ENCODE results near the gene DUSP7. TPM values are rescaled to one million over a fixed set of nuclear protein-coding genes. Genes with fewer than 3 reads are reported as not detected.

Gene DUSP7
- total RNA-seq, 1 donor from 2014 or later = 37.4 TPM

- Mint-ChIP-seq H3K27me3 (ENCODE audit: insufficient read depth) (no peaks in the 10 kb centered on the region), H3K36me3 (ENCODE audit: low read depth) (no peaks in the 10 kb centered on the region), H3K9me3 (no peaks in the 10 kb centered on the region), H3K4me1 (ENCODE audit: low read depth) (no peaks in the 10 kb centered on the region), H3K4me3 (no peak overlapping the region), H3K27ac (no peak overlapping the region)
- intact Hi-C loops (cut with micrococcal nuclease) = no loop called here
- no peak for DNase-seq (ENCODE audit: low spot score)
These were observed 49.1 kb downstream of the DUSP7 start for GRCh38 chr3:52007291-52007690.

GRCh38 chr3:52006820-52007133, 49.6 kb downstream of the DUSP7 start:
- H3K36me3 Mint-ChIP-seq (ENCODE audit: low read depth) = no peaks in the 10 kb centered on the region
- H3K27me3 Mint-ChIP-seq (ENCODE audit: insufficient read depth) = peaks cover under 1% of the 10 kb centered on the region
- no peak overlapping the region for H3K4me3 Mint-ChIP-seq
- intact Hi-C loops (cut with micrococcal nuclease) = no loop called here
- H3K27ac Mint-ChIP-seq = no peak overlapping the region
- peaks cover 3% of the 10 kb centered on the region for H3K4me1 Mint-ChIP-seq (ENCODE audit: low read depth)
- H3K9me3 Mint-ChIP-seq = no peaks in the 10 kb centered on the region
- no peak for DNase-seq (ENCODE audit: low spot score)

DNA sequence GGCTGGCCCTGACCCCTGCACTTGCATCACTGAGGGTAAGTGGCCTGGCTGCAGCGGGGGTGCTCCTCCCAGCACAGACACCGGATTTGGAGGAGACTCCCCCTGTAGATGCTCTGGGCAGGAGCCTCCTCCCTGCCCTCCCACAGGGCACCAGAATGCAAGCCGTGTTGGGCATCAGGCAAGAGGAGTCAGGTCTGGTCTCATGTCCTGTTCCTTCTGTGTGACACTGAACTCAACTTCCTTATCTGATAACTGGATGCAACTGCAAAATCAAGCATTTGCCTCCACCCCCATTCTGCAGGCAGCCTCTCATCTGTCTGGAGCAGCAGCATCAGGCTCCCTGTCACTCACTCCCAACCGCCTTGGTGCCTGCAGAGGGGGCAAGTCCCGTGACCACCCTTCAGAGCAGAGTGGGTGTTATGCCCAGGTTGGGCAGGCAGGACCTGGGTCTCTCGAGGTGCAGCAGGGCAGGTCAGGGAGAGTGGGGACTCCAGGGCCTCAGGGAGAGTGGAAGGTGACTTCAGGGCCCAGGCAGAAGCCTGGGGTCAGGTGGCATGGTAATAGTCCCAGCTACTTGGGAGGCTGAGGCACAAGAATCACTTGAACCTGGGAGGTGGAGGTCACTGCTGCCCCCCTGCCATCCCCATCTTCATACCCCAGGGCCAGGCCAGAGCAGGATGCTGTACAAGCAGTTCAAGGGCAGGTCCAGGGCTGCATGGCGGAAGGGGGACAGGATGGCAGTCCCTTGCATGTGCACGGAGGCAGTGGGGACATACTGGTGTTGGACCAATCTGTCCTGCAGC, 50.2 kb downstream of the DUSP7 start:
- H3K27me3 Mint-ChIP-seq (ENCODE audit: insufficient read depth) = peaks cover 4% of the 10 kb centered on the region
- no peaks in the 10 kb centered on the region for H3K9me3 Mint-ChIP-seq
- intact Hi-C loops (cut with micrococcal nuclease) = no loop called here
- H3K27ac Mint-ChIP-seq = no peak overlapping the region
- H3K36me3 Mint-ChIP-seq (ENCODE audit: low read depth) = no peaks in the 10 kb centered on the region
- no peak overlapping the region for H3K4me3 Mint-ChIP-seq
- H3K4me1 Mint-ChIP-seq (ENCODE audit: low read depth) = peaks cover 7% of the 10 kb centered on the region
- no peak for DNase-seq (ENCODE audit: low spot score)

DNA sequence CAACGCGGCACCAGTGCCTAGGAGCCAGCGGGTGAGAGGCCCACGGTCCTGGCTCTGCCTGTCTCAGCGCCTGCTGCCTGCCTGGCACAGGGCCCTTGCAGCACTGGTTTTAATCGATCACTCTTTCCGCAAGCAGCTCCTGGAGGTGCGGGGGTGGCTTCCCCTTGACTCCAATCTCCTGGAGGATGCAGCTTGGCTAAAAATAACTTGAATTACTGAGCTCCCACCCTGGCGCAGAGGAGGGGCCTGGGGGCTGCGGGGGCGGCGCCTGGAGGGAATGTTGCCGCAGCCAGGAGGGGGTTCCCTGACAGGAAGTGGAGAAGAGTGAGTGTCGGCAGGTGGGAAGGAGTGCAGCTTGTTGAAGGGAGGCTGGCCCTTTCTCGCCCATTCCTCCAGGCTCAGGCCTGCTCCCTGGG, 50.8 kb downstream of the DUSP7 start:
- peaks cover 4% of the 10 kb centered on the region for H3K27me3 Mint-ChIP-seq (ENCODE audit: insufficient read depth)
- H3K27ac Mint-ChIP-seq = no peak overlapping the region
- no peak for DNase-seq (ENCODE audit: low spot score)
- peaks cover 7% of the 10 kb centered on the region for H3K4me1 Mint-ChIP-seq (ENCODE audit: low read depth)
- intact Hi-C loops (cut with micrococcal nuclease) = no loop called here
- no peak overlapping the region for H3K4me3 Mint-ChIP-seq
- H3K36me3 Mint-ChIP-seq (ENCODE audit: low read depth) = no peaks in the 10 kb centered on the region
- H3K9me3 Mint-ChIP-seq = no peaks in the 10 kb centered on the region

DNA sequence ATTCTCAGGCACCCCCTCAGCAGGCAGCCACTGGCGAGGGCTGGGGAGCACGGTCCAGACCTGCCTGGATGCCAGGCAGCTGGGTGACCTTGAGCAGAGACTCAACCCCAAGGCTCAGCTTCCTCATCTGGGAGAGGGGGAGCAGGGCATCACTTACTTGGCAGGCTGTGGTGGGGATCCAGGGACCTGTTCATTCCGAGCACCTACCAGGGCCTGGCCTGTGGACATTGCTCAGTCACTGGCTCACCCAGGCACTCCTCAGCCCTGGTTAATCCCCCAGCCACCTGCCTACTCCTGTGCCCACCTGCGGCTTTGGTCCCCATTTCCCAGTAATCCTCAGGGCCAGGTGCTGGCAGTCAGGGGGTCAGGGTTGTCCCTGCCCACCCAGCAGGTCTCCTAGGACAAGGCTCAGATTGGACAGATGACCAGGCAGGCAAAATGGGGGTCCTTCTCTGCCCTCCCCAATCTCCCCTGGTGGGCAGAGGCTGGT, 51.4 kb downstream of the DUSP7 start:
- no peaks in the 10 kb centered on the region for H3K9me3 Mint-ChIP-seq
- intact Hi-C loops (cut with micrococcal nuclease) = loop anchor here (5.0 kb wide), 1 partner anchor 217 kb away; no protein-coding TSS in a partner anchor

GRCh38 chr3:52004163-52004787, 52.1 kb downstream of the DUSP7 start:
- intact Hi-C loops (cut with micrococcal nuclease) = loop anchor here (5.0 kb wide), 1 partner anchor 218 kb away; no protein-coding TSS in a partner anchor
- Mint-ChIP-seq H3K4me1 (ENCODE audit: low read depth) (peaks cover 7% of the 10 kb centered on the region), H3K27me3 (ENCODE audit: insufficient read depth) (peaks cover 4% of the 10 kb centered on the region), H3K27ac (no peak overlapping the region), H3K9me3 (no peaks in the 10 kb centered on the region), H3K36me3 (ENCODE audit: low read depth) (no peaks in the 10 kb centered on the region), H3K4me3 (no peak overlapping the region)
- no peak for DNase-seq (ENCODE audit: low spot score)

More for the DNA sequence above, 51.4 kb downstream of the DUSP7 start:
- no peak overlapping the region for H3K27ac Mint-ChIP-seq
- no peak for DNase-seq (ENCODE audit: low spot score)
- H3K4me1 Mint-ChIP-seq (ENCODE audit: low read depth) = peaks cover 7% of the 10 kb centered on the region
- no peaks in the 10 kb centered on the region for H3K36me3 Mint-ChIP-seq (ENCODE audit: low read depth)
- H3K4me3 Mint-ChIP-seq = no peak overlapping the region
- H3K27me3 Mint-ChIP-seq (ENCODE audit: insufficient read depth) = peaks cover 4% of the 10 kb centered on the region

DNA sequence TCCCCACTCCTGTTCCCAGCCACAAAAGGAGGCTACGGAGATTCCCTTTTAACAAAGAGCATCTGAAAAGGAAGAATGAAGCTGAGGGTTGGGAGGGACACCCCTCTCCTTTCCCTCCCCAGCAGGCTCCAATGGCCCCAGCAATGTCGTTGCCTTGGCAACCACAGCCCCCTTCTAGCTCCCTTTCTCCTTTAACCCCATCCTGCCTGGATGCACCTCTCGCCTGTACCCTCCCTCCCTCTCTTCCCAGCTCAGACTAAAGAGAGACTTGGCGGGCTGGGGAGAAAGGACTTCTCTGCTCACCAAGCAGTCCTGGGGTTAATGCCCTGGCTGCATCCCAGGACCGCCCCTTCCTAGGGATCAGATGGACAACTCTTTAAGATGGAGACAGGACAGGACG, 53.6 kb downstream of the DUSP7 start:
- H3K36me3 Mint-ChIP-seq (ENCODE audit: low read depth) = no peaks in the 10 kb centered on the region
- intact Hi-C loops (cut with micrococcal nuclease) = loop anchor here (5.0 kb wide), 1 partner anchor 220 kb away; no protein-coding TSS in a partner anchor
- no peak for DNase-seq (ENCODE audit: low spot score)
- no peak overlapping the region for H3K4me3 Mint-ChIP-seq
- peaks cover 4% of the 10 kb centered on the region for H3K27me3 Mint-ChIP-seq (ENCODE audit: insufficient read depth)
- H3K27ac Mint-ChIP-seq = no peak overlapping the region
- H3K9me3 Mint-ChIP-seq = no peaks in the 10 kb centered on the region
- peaks cover 7% of the 10 kb centered on the region for H3K4me1 Mint-ChIP-seq (ENCODE audit: low read depth)

- intact Hi-C loops (cut with micrococcal nuclease) = loop anchor here (1.0 to 5.0 kb wide), 6 partner anchors 52 to 337 kb away; no protein-coding TSS in a partner anchor
- H3K4me3 Mint-ChIP-seq = no peak overlapping the region
- H3K36me3 Mint-ChIP-seq (ENCODE audit: low read depth) = no peaks in the 10 kb centered on the region
- H3K9me3 Mint-ChIP-seq = no peaks in the 10 kb centered on the region
- H3K27me3 Mint-ChIP-seq (ENCODE audit: insufficient read depth) = peaks cover 9% of the 10 kb centered on the region
- H3K4me1 Mint-ChIP-seq (ENCODE audit: low read depth) = peaks cover 7% of the 10 kb centered on the region
- DNase-seq (ENCODE audit: low spot score) = peak; percentile 77
- no peak overlapping the region for H3K27ac Mint-ChIP-seq
These were observed 54.9 kb downstream of the DUSP7 start for GRCh38 chr3:52001443-52001974.

DNA sequence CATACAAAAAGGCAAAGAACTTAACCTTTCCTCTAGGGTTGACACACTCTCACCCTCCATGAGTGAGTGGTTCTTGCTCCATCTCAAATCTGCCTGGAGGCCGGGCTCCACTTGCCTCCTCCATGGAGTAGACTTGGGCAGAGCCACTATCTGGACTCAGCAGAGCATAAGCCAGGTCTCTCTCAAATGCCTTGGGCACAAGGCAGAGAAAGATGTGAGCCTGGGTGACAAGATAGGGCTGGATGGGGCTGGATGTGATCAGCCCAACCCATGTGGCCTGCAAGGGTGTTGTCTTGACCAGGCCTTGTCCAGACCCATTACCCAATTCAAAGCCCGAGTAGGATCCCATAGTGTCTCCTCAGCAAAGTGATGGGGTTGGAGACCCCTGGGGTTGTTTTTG, 56.5 kb downstream of the DUSP7 start:
- Mint-ChIP-seq H3K4me1 (ENCODE audit: low read depth) (peaks cover 15% of the 10 kb centered on the region), H3K4me3 (no peak overlapping the region), H3K36me3 (ENCODE audit: low read depth) (peaks cover 10% of the 10 kb centered on the region), H3K9me3 (no peaks in the 10 kb centered on the region), H3K27ac (no peak overlapping the region), H3K27me3 (ENCODE audit: insufficient read depth) (peaks cover 9% of the 10 kb centered on the region)
- intact Hi-C loops (cut with micrococcal nuclease) = loop anchor here (2.0 to 10.0 kb wide), 4 partner anchors 197 to 1645 kb away; partner anchors contain the start of genes ALAS1, CYB561D2, NPRL2 and TMEM115
- DNase-seq (ENCODE audit: low spot score) = no peak

Other genes starting within 250 kb of the DUSP7 start
- gene IQCF2, start 195.0 kb downstream of the DUSP7 start, total RNA-seq = not detected in 2 replicates
- not detected in 2 replicates for gene IQCF5, start 181.0 kb downstream of the DUSP7 start, total RNA-seq
- not detected in 2 replicates for gene IQCF1, start 153.2 kb downstream of the DUSP7 start, total RNA-seq
- 91.8 and 93.1 TPM in 2 replicates for gene RRP9, start 114.7 kb downstream of the DUSP7 start, total RNA-seq
- 13.4 and 14.5 TPM in 2 replicates for gene PARP3, start 114.2 kb downstream of the DUSP7 start, total RNA-seq
- not detected in 2 replicates for gene GPR62, start 101.2 kb downstream of the DUSP7 start, total RNA-seq
- 14.8 and 18.0 TPM in 2 replicates for gene PCBP4, start 89.1 kb downstream of the DUSP7 start, total RNA-seq
- 37.9 and 38.0 TPM in 2 replicates for gene ABHD14B, start 82.5 kb downstream of the DUSP7 start, total RNA-seq
- 12.8 and 13.3 TPM in 2 replicates for gene ABHD14A, start 81.5 kb downstream of the DUSP7 start, total RNA-seq
- 58.0 and 58.5 TPM in 2 replicates for gene ACY1, start 73.0 kb downstream of the DUSP7 start, total RNA-seq
- 1,590 and 1,596 TPM in 2 replicates for gene RPL29, start 60.7 kb downstream of the DUSP7 start, total RNA-seq
- gene POC1A, start 97.9 kb upstream of the DUSP7 start, total RNA-seq = 20.3 and 24.9 TPM in 2 replicates
- gene ALAS1, start 141.6 kb upstream of the DUSP7 start, total RNA-seq = 105 and 110 TPM in 2 replicates
- 0.47 TPM in 1 of 2 replicates, not detected in the other for gene TLR9, start 169.1 kb upstream of the DUSP7 start, total RNA-seq
- gene TWF2, start 182.6 kb upstream of the DUSP7 start, total RNA-seq = 94.3 and 98.6 TPM in 2 replicates
- gene PPM1M, start 189.2 kb upstream of the DUSP7 start, total RNA-seq = 57.1 and 59.5 TPM in 2 replicates
- gene WDR82, start 222.1 kb upstream of the DUSP7 start, total RNA-seq = 105 and 107 TPM in 2 replicates
- gene GLYCTK, start 231.3 kb upstream of the DUSP7 start, total RNA-seq = 17.0 and 18.3 TPM in 2 replicates